MV-4-11 (cell line): ENCODE data around the gene HOXA2.

Experiments
- DNase-seq: peaks from one replicate; lab custom pipeline; 2025; lab: John Stamatoyannopoulos, UW

Gene HOXA2

GRCh38 chr7:27111751-27112277 is 9.3 kb upstream of the HOXA2 start:
- DNase-seq = no peak

- DNase-seq = no peak
Observed at GRCh38 chr7:27111042-27111750, 8.7 kb upstream of the HOXA2 start.

- no peak for DNase-seq
Observed at GRCh38 chr7:27110186-27111031, 7.9 kb upstream of the HOXA2 start.

GRCh38 chr7:27109466-27110185 is 7.1 kb upstream of the HOXA2 start:
- no peak for DNase-seq

- no peak for DNase-seq
Observed at GRCh38 chr7:27108390-27109127, 6.1 kb upstream of the HOXA2 start.

- DNase-seq = no peak
Observed at GRCh38 chr7:27107391-27108381, 5.2 kb upstream of the HOXA2 start.

- no peak for DNase-seq
Observed at GRCh38 chr7:27106901-27107240, 4.4 kb upstream of the HOXA2 start.

GRCh38 chr7:27106181-27106900 is 3.9 kb upstream of the HOXA2 start:
- no peak for DNase-seq

- no peak for DNase-seq
Observed at GRCh38 chr7:27105301-27106031, 3.0 kb upstream of the HOXA2 start.

- no peak for DNase-seq
Observed at GRCh38 chr7:27104341-27105058, 2.0 kb upstream of the HOXA2 start.

- DNase-seq = no peak
Observed at GRCh38 chr7:27103489-27104226, 1.2 kb upstream of the HOXA2 start.

- DNase-seq = peak; percentile 1
Observed at GRCh38 chr7:27101957-27102580, 414 bp downstream of the HOXA2 start.

GRCh38 chr7:27101171-27101956 is 1.1 kb downstream of the HOXA2 start:
- DNase-seq = no peak

- DNase-seq = no peak
Observed at GRCh38 chr7:27100694-27101170, 1.8 kb downstream of the HOXA2 start.

GRCh38 chr7:27099453-27100370 is 2.8 kb downstream of the HOXA2 start:
- DNase-seq = no peak
